ENCODE measurements around the gene MCM10.
"Not testable (repeated sequence)": the region's sequence is repeated elsewhere in the genome, so short reads cannot be mapped to it uniquely, and the experiment has no call there.

DNA sequence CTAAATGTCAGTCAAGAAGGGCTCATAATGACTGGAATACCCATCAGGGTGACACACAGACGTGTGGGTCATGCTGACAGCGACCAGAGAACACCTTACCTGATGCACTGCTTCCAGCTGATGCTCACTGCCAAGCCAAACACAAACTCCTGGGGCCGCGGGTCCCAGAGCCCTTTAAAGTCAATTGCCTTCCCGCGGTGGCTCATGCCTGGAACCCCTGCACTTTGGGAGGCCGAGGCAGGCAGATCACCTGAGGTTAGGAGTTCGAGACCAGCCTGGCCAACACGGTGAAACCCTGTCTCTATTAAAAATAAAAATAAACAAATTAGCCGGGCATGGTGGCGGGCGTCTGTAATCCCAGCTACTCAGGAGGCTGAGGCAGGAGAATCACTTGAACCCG is 73.4 kb downstream of the MCM10 start:
- TF ChIP-seq, protein P1, sequence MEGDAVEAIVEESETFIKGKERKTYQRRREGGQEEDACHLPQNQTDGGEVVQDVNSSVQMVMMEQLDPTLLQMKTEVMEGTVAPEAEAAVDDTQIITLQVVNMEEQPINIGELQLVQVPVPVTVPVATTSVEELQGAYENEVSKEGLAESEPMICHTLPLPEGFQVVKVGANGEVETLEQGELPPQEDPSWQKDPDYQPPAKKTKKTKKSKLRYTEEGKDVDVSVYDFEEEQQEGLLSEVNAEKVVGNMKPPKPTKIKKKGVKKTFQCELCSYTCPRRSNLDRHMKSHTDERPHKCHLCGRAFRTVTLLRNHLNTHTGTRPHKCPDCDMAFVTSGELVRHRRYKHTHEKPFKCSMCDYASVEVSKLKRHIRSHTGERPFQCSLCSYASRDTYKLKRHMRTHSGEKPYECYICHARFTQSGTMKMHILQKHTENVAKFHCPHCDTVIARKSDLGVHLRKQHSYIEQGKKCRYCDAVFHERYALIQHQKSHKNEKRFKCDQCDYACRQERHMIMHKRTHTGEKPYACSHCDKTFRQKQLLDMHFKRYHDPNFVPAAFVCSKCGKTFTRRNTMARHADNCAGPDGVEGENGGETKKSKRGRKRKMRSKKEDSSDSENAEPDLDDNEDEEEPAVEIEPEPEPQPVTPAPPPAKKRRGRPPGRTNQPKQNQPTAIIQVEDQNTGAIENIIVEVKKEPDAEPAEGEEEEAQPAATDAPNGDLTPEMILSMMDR (IDR thresholded peaks at IDR 0.05): not testable (repeated sequence)
- not testable (repeated sequence) for TF ChIP-seq POLR2A (IDR thresholded peaks at IDR 0.05)
